Epithelial cell of esophagus (primary cell): ENCODE measurements around the gene SFMBT1.

Experiments
- DNase-seq: peaks from one replicate; pipeline ENCODE4 v3.0.0; 2010; ENCODE audit warnings: low read depth
- H3K4me3 ChIP-seq: 2 replicates; pipeline ENCODE4 v1.5.1; 2011; ENCODE audit warnings: mild to moderate bottlenecking, low read length, control low read depth
- CTCF ChIP-seq: IDR thresholded peaks from 2 replicates; pipeline ENCODE4 v1.5.1; 2011; ENCODE audit warnings: low read depth, mild to moderate bottlenecking, low read length, control low read depth, inconsistent platforms; ENCODE audit not compliant: insufficient read depth; ENCODE audit errors: missing control alignments

SFMBT1 gene

DNA sequence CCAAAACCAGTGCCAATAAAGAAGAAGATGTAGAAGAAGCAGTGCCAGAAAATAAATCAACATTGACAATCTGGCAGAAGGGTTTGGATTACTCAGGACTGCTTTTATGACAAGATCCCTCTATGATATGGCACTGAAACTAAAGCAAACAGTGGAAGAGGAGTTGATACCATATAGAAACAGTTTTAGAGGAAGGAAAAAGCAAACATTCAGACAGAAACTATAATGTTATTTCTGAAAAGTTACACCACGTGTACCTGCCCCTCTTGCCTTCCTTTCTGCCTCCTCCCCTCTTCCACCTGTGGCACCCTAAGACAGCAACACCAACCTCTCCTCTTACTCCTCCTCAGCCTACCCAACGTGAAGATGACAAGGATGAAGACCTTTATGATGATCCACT, 63.0 kb downstream of the SFMBT1 start:
- DNase-seq = no peak
- no peak overlapping the region for H3K4me3 ChIP-seq
- TF ChIP-seq CTCF = no peak

DNA sequence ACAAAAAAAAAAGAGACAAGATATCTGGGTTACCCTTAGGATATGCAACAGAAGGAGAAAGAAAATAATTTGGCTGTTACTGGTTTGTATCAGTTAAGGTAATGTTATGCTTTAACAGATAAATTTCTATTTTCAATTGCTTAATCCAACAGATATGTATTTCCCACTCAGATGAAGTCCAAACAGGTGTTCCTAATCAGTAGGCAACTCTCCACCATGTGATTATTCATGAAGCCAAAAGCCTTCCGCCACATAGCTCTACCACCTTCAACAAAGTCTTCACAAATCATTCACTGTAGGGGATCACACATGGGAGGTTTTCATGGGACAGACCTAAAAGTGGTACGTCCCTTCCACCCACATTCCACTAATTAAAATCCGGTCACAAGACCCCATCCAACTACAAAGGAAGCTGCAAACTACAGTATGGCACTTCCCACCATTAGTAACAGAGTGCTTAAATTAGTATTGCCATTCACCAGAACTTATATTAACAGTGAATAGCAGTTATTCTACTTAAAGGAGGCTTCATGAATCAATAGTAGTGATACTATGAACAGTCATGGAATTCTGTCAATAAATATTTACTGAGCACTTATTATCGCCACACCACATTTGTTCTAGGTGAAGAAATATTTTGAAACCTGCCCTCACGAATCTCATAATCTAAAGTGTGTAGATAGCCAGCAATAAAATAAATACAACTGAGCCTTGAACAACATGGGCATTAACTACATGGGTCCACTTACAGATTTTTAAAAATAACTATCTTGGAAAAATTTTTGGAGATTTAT, 66.5 kb downstream of the SFMBT1 start:
- no peak for TF ChIP-seq CTCF
- no peak for DNase-seq
- no peak overlapping the region for H3K4me3 ChIP-seq

- no peak for TF ChIP-seq CTCF
- no peak overlapping the region for H3K4me3 ChIP-seq
- DNase-seq = peak; percentile 45
Observed at GRCh38 chr3:52978109-52978754, 67.6 kb downstream of the SFMBT1 start.

DNA sequence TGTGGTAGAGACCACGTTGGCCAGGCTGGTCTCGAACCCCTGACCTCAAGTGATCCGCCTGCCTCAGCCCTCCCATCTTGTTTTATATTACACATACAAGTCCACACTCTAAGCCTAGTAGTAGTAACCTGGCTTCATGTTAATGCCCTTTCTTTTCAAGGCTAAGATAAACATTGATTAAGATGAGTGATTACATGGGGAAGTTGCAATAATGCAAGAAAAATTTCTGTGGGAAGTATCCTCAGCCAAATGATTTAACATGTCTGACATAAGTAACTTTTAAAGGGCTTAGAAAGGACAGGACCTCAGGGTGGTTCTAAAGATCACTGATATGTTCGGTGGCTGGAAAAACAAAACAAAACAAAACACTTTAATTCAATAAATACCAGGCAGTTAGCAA, 72.1 kb downstream of the SFMBT1 start:
- H3K4me3 ChIP-seq = no peak overlapping the region
- TF ChIP-seq CTCF = no peak
- DNase-seq = no peak

GRCh38 chr3:52971895-52972294, 74.0 kb downstream of the SFMBT1 start:
- TF ChIP-seq CTCF = no peak
- H3K4me3 ChIP-seq = no peak overlapping the region
- DNase-seq = no peak

DNA sequence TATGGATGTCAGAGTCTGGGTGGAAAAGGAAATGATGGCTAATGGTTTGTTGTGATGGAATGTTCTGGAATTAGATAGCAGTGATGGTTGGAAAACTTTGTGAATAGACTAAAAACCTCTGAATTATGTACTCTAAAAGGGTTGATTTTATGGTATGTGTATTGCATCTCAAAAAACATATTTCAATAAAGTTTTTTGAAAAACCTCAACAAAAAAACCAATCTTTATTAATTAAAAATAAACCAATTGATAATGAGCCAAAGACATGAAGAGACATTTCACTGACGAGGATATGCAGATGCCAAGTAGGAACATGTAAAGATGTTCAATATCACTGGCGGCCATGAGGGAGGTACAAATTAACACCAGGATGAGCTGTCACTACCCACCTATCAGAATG, 78.5 kb downstream of the SFMBT1 start:
- no peak overlapping the region for H3K4me3 ChIP-seq
- DNase-seq = no peak
- no peak for TF ChIP-seq CTCF
